ENCODE data around the gene RPS25.
"Not testable (repeated sequence)": the region's sequence is repeated elsewhere in the genome, so short reads cannot be mapped to it uniquely, and the experiment has no call there.

RPS25 gene

DNA sequence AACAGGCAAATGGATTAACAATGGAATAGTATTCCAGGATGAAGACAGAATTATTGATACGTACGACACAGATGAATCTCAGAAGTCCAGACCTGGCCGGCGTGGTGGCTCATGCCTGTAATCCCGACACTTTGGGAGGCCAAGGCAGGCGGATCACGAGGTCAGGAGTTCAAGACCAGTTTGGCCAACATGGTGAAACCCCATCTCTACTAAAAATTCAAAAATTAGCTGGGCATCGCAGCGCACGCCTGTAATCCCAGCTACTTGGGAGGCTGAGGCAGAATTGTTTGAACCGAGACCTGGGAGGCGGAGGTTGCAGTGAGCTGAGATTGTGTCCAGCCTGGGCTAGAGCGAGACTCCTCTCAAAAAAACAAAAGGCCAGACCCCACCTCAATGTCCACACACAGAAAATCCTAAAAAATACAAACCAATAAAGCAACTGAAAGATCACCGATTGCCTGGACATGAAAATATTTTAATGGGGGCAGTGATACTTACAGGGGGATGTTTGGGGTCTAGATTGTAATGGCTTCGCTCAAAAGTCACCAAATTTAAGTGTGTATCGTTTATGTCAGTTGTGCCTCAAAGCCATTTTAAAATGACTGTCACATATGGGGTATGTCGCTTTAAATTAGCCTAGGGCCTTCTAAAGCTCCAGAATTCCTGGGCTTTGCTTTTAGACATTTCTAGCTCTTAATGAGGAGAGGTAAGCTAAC is 3.8 kb downstream of the RPS25 start:
- DNase-seq: no peak

DNA sequence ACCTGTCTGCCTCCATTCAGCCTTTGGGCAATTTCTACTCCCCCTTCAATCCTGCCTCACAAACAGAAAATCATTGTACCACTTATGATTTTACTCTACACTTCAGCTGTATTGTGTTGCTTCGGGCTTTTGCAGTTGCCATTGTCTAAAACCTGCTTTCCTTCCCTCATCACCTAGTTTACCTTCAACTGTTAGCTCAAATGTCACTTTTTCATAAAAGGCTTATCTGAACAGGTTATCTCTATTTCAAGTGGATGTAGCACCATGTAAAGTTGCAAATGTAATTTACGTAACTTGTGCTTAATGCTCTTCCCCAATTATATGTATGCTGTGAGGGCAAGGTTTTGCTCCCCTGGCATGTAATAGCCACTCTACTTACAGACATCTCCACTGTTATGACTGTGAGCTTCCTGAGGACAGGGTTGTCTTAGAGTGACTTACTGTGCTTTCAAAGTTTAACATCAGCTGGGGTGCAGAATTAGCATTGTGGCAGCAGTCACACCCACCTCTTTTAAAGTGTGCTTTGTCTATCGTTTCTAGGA is 5.4 kb downstream of the RPS25 start:
- DNase-seq: no peak

DNA sequence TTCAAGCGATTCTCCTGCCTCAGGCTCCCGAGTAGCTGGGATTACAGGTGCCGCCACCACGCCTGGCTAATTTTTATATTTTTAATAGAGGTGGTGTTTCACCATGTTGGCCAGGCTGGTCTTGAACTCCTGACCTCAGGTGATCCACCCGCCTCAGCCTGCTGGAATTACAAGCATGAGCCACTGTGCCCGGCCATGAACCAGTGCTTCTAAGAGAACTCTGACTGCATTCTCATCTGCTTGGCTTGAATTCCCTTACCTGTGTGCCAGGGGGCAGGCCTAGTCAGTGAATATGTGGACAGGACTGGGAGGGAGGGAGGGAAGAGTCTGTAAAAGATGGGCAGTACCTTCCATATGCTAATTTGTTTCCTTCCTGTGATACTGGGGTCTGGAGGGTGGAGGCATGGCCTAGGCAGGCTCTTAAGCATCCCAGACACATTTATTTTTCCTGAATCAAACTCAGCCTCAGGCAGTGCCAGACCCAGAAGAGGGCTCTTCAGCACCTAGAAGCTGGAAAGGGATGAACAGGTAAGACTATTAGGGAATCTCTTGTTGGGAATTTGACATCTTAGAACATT is 6.6 kb downstream of the RPS25 start:
- DNase-seq: no peak

DNA sequence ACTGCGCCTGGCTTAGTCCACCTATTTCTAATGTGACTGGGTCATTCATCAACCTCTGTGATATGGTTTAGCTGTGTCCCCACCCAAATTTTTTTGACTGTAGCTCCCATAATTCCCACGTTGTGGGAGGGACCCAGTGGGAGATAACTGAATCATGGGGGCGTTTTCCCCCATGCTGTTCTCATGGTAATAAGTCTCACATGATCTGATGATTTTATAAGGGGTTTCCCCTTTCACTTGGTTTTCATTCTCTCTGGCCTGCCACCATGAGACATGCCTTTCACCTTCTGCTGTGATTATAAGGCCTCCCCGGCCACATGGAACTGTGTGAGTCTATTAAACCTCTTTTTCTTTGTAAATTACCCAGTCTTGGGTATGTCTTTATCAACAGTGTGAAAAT is 11.5 kb downstream of the RPS25 start:
- DNase-seq: no peak

DNA sequence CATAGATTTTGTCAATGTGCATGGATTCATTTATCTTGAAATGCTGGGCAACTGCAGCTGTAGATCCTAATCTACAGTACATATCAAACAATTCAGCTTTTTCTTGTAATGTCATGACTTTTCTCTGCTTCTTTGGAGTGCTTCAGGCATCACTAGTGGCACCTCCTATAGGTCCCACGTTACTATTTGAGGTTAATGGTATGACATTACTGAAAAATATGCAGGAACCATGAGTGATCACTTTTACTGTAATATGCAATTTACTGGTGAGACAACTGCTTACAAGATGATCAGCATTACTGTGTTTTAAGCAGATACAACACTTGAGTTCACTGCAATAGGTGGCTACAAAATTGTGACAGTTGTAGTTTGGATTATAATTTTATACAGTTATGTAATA is 17.2 kb downstream of the RPS25 start:
- DNase-seq: no peak

DNA sequence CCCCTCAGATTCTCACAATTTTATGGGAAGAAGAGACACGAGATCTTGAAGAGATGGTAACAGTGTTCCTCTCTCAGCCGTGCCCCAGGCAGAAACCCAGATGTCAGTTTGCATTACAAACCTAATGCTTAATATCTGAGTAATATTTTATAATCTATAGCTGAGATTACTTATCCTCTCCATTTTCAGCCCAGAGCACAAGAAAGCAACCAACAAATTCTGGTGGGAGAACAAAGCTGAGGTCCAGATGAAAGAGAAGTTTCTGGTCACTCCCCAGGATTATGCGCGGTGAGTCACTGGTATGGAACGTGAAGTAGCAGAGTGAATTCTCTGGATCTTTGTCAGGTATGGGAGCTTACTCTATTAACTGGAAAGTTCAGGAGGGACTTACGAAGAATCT is 19.3 kb downstream of the RPS25 start:
- no peak for DNase-seq

DNA sequence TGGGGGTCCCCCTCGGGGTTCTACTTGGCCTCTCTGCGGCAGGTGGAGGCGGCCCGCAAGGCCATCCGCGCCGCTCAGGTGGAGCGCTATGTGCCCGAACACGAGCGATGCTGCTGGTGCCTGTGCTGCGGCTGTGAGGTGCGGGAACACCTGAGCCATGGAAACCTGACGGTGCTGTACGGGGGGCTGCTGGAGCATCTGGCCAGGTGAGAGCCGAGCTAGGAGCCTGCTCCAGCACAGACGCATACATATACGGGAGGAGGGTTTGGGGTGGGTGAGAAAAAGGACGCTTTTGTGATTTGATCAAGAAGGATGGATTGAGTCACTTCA is 19.8 kb downstream of the RPS25 start:
- no peak for DNase-seq

DNA sequence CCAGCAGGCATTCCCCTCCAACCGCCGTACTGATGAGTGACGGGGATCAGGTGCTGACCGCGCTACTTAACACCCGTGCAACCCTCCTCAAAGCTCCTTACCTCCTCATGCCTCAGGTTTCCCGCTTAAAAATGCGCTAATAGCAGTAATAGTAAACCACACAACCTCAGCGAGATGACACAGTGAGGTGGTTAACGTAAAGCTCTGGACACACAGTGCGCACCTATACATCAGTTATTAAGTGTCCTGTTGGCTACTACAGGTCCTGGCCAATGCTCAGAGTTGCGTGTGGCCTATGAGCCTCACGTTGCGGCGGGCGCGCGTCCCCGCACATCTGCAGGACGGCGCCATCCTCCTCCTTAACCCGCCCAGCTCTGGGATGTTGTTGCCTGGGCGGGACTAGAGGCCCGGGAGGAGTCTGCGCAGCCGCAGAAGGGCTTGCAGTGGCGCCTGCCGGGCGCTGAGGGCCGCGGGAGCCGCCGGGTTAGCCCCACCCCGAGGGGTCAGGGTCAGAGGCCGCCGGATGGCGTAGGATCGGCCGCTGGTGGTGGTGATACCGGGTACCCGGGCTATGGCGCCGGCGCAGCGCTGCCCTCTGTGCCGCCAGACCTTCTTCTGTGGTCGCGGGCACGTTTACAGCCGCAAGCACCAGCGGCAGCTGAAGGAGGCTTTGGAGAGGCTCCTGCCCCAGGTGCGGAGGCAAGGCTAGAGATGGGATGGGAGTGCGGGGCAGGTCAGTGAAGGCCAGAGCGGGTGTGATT is 20.3 kb downstream of the RPS25 start, which contains the start of gene CENATAC:
TSS of gene CENATAC (plus strand) at position 512 of the 761 bp plus-strand sequence. CDS start at position 572, 60 bp downstream.
- DNase-seq: peak; percentile 86

DNA sequence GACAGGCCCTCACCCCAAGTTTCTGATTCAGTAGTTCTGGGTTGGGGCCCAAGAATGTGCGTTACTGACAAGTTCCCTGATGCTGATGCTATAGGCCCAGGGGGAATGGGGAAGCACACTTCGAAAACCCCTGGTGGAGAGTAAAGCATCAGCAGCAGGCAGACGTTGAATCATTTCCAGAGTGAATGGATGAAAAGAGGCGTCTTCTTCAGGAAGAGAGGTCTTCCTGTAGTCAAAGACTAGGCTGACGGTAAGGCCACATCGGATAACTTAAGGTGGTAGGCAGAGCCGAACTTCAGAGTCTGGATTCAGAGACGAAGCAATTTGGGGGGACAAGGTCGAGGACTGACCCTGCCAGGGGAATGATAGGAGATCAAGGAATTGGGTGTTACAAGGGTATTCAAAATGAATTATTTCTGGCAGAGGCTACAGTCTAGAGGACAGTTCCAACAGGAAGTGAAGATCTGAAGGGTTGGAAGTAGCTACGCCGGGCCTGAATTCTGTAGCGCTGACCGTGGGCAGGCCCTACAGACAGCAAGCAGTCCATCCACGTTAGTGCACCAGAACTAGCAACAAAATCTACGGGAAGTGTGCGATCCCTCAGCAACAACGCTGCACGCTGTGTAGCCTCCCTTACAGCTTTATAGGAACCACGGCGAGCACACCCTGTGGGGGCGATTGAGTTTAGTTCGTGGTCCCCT is 21.1 kb downstream of the RPS25 start:
- peak; percentile 37 for DNase-seq

DNA sequence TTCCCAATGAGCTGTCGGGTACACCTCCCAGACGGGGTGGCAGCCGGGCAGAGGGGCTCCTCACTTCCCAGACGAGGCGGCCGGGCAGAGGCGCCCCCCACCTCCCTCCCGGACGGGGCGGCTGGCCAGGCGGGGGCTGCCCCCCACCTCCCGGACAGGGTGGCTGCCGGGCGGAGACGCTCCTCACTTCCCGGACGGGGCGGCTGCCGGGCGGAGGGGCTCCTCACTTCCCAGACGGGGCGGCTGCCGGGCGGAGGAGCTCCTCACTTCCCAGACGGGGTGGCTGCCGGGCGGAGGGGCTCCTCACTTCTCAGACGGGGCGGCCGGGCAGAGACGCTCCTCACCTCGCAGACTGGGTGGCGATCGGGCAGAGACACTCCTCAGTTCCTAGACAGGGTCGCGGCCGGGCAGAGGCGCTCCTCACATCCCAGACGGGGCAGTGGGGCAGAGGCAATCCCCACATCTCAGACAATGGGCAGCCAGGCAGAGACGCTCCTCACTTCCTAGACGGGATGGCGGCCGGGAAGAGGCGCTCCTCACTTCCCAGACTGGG is 26.6 kb downstream of the RPS25 start:
- DNase-seq: not testable (repeated sequence)

DNA sequence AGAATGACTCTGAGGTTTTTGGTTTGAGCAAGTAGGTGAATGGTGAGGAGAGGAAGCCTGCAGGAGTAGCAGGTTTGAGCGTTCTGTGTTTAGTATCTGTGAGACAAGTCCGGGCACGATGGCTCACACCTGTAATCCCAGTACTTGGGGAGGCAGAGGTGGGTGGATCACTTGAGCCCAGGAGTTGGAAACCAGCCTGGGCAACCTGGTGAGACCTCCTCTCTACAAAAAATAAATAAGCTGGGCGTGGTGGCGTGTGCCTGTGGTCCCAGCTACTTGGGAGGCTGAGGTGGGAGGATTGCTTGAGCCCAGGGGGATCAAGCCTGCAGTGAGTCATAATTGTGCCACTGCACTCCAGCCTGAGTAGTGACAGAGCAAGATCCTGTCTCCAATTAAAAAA is 29.9 kb downstream of the RPS25 start:
- no peak for DNase-seq

DNA sequence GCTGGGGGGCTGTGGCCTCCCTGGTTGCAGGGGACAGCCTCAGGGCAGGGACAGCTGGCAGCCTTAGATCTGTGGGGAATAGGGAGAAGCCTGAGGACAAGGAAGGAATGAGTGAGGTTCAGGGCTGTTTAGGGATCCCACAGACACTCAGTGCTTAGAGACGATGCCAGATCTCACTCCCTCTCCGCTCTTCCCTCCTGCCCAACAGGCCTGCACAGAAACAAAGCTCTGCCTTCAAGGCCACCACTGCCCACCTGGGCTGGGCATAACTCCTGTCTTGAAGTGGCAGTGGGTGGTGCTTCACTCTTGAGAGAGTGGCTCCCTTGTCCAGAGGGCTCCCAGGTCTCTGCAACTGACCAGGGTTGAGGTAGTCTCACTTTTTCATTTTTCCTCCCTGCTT is 33.3 kb downstream of the RPS25 start:
- DNase-seq: no peak

DNA sequence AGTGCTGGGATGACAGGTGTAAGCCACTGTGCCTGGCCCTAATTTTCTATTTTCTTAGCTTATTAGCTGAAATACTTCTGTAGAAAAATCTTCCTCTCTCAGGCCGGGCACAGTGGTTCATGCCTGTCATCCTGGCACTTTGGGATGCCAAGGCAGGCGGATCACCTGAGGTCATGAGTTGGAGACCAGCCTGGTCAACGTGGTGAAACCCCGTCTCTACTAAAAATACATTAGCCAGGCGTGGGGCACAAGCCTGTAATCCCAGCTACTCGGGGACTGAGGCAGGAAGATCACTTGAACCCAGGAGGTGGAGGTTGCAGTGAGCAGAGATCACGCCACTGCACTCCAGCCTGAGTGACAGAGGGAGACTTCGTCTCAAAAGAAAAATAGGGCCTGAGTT is 33.8 kb downstream of the RPS25 start:
- DNase-seq: not testable (repeated sequence)

DNA sequence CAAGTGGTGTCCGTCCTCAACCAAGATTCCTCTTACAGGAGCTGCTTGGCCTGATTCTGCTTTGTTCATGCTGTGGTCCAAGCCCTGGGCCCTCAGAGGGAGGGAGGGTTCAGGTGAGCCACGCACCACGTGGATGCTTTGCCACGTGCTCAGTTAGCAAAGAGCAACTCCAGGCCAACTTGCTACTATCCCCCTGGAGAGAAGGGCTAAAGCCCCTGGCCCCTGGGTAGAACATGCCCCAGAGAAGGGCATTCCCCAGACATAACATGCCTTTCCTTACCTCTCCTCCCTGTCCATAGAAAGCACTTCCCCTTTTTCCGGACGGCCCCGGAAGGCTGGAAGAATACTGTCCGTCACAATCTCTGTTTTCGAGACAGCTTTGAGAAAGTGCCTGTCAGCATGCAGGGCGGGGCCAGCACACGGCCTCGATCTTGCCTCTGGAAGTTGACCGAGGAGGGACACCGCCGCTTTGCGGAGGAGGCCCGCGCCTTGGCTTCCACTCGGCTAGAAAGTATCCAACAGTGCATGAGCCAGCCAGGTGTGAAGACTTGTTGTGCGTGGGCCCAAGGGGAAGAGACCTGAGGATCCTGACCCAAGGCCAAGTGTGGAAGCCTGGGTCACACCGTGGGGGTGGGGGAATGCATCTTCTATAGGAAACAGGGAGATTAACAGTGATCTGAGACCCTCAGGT is 37.8 kb downstream of the RPS25 start:
- DNase-seq: no peak

DNA sequence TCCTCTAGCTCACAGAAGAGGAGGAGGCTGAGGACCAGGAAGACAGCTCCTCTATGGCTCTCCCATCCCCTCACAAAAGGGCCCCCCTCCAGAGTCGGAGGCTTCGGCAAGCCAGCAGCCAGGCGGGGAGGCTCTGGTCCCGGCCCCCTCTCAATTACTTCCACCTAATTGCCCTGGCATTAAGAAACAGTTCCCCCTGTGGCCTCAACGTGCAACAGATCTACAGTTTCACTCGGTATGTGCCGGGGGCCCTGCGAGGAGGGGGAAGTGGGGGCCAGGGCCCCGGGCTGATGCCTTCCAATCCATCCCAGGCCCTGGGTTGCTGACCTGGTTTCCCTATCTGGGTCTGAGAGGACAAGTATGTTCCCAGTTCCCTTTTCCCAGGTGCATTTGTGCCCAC is 38.7 kb downstream of the RPS25 start:
- no peak for DNase-seq

DNA sequence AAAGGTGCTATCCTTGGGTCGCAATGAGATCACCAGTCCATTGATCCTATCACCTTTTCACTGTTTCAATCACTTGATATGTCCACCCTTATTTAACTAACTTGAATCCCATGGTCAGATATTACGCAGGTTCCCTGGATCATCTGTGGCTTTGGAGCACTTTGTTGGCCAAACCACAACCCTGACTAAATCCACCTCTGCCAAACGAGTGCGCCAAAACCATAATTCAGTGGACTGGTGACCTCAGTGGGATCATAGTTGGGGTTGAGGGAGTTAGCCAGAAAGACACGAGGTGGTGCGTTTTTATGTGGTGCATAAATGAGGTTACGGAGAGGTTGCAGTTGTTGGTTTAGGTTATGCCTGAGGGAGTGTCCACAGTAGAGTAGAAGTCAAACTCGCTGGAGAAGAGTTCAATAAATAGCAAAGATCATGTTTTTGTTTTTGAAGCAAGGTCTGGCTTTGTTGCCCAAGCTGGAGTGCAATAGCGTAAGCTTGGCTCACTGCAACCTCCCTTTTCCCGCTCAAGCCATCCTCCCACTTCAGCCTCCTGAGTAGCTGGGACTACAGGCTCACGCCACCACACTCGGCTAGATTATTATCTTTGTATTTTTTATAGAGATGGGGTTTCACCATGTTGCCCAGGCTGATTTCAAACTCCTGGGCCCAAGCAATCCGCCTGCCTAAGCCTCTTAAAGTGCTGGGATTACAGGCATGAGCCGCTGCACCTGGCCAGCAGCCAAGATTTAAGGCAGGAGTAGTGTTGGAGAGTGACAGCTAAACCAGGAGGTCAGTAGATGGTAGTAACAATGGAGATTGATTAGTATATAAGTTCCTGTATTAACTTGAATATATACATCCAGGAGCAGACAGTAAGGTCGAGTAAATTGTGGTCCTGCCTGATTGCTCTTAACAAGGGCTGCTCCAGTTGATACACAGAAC is 42.1 kb downstream of the RPS25 start:
- DNase-seq: no peak

DNA sequence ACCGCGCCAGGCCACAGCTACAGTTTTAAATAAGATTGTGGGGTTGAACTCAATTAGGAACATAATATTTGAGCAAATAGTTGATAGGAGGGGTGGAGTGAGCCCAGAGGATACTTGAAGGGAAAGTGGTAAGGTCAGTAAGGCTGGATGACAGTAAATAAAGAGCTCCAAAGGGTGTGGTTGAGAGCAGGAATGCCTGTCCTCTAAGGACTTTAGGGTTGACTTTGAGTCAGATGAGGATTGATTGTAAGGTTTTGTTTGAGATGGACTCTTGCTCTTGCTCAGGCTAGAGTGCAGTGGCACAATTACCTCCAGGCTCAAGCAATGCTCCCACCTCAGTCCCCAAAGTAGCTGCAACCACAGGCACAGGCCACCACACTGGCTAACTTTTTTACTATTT is 44.2 kb downstream of the RPS25 start:
- no peak for DNase-seq

DNA sequence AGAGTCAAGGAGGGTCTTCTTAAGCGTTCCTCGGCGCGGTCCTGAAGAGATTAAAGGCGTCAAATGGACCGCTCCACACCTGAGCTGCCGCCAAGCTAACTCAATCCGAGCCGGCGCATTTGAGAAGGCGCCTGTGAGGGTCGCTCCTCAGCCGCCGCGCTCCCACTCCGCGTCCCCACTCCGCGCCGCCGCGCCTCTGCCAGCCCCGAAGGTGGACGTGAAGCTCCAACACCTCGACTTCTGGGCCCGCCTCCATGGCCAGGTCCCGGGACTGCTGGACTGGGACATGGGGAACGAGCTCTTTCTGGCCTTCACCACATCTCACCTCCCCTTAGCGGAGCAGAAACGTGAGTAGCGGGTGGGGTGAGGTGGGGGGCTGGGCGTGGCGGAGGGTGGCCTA is 46.5 kb downstream of the RPS25 start, which contains the start of gene FOXR1:
TSS of gene FOXR1 (plus strand) at position 116 of the 400 bp plus-strand sequence. CDS start at position 287, 171 bp downstream.
- DNase-seq: no peak

DNA sequence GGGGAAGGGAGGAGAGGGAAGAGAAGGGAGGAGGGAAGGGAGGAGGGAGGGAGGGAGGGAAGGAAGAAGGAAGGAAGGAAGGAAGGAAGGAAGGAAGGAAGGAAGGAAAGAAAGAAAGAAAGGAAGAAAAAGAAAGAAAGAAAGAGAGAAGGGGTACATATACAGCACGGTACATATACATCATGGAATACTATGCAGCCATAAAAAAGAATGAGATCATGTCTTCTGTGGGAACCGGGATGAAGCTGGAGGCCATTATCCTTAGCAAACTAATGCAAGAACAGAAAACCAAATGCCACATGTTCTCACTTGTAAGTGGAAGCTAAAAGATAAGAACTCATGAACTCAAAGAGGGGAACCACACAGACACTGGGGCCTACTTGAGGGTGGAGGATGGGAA is 48.6 kb downstream of the RPS25 start:
- DNase-seq: not testable (repeated sequence)
